Prostate gland (tissue), 2 donors: Measurements from ENCODE around the gene CALHM1. TPM values are rescaled to one million over a fixed set of nuclear protein-coding genes. Genes with fewer than 3 reads are reported as not detected.
"Not testable (repeated sequence)": the region's sequence is repeated elsewhere in the genome, so short reads cannot be mapped to it uniquely, and the experiment has no call there.

ENCODE experiments used
- DNase-seq: peaks from one replicate; pipeline ENCODE4 v3.0.0-alpha.2; 2019; ENCODE audit warnings: low spot score
- H3K27ac ChIP-seq, 2 donors: fragments of 200-600 bp; sonication (generic); 2 replicates each; pipeline ENCODE4 v1.5.1; 2017 to 2019
- H3K27me3 ChIP-seq: fragments of 200-600 bp; sonication (generic); replicated peaks from 2 replicates; pipeline ENCODE4 v1.5.1; 2019; ENCODE audit not compliant: insufficient read depth
- H3K36me3 ChIP-seq, 2 donors: fragments of 200-600 bp; sonication (generic); 1 replicate in 1 of 2; 2 replicates in 1 of 2; pipeline versions ENCODE4 v1.5.1 to v1.8.1; 2017 to 2019
- H3K4me1 ChIP-seq: fragments of 200-600 bp; sonication (generic); replicated peaks from 2 replicates; pipeline ENCODE4 v1.5.1; 2019
- H3K4me3 ChIP-seq, 2 donors: fragments of 200-600 bp; sonication (generic); 2 replicates each; pipeline ENCODE4 v1.5.1; 2017 to 2019
- H3K9me3 ChIP-seq: fragments of 200-600 bp; sonication (generic); 2 replicates; pipeline ENCODE4 v1.5.1; 2017
- POLR2A ChIP-seq: fragments of 450-650 bp; IDR thresholded peaks from one replicate; pipeline ENCODE4 v1.6.1; 2016; ENCODE audit warnings: antibody characterized with exemption, mild to moderate bottlenecking
- POLR2AphosphoS5 ChIP-seq: sonication (generic); formaldehyde crosslinking; IDR thresholded peaks from one replicate; pipeline ENCODE4 v1.6.1; 2017; ENCODE audit warnings: antibody characterized with exemption
- WGBS: methylation state at CpG from one replicate; pipeline ENCODE4 v1.1.5; 2018; 5-methylcytosine and 5-hydroxymethylcytosine counted together
- intact Hi-C: fragments of 100-400 bp; cut with DNase I; formaldehyde crosslinking; loops from one replicate; pipeline ENCODE4 v1.14.2; 2022
- total RNA-seq, 2 donors: library from RNA; depleted of rRNA; stranded (reverse); fragments of >200 nt; gene quantifications; one replicate each; pipeline ENCODE4 v1.1.0, GENCODE V29; 2016
- TF ChIP-seq, protein P1 (sequence below), 4 experiments: fragments of 200-600 bp in 2 of 4; fragments of 450-650 bp in 2 of 4; sonication (generic) in 2 of 4; IDR thresholded peaks; 1 replicate in 3 of 4; 2 replicates in 1 of 4; pipeline ENCODE4 v1.5.1; 2016 to 2019; ENCODE audit warnings: antibody characterized with exemption in 4 of 4, mild to moderate bottlenecking in 2 of 4, moderate library complexity in 2 of 4

Gene CALHM1
- total RNA-seq, 2 donors from 2014 or later, result not detected

DNA sequence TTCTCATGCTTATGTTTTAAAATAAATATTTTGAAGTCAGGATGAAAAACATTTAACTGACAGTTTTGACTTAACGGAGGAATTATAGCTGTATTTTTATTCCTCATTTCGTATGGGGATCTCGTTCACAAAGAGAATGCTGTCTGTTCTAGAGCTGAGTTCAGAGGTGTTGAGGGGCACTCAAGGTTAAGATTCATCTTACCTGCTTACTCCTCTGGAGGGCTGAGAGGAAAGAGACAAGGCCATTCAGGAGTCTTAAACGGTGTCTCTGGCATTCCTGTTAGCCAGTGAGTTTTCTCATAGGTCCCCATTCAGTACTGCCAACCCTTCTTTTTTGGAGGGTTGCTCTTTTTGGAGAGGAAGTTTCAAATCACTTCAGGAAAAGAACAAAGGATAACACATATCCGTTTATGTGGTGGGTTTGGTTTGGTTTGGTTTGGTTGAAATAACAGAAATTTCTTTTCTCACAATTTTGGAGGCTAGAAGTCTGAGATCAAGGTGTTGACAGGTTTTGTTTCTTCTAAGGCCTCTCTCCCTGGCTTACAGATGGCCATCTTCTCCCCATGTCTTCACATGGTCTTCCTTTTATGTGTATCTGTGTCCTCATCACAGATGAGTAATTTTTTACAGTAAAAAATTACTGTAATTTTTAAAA, 29.6 kb downstream of the CALHM1 start:
- Histone ChIP-seq H3K4me1 (no peaks in the 10 kb centered on the region), H3K36me3 (peaks cover 3 to 8% of the 10 kb centered on the region in 2 donors), H3K27me3 (no peaks in the 10 kb centered on the region), H3K4me3 (no peak overlapping the region), H3K9me3 (no peaks in the 10 kb centered on the region), H3K27ac (no peak overlapping the region)
- no peak for DNase-seq
- WGBS, result 74% methylated on average over 5 of the region's 5 CpGs
- intact Hi-C loops, result no loop called here
- TF ChIP-seq POLR2AphosphoS5 (no peak), POLR2A (no peak)
- TF ChIP-seq, protein P1, sequence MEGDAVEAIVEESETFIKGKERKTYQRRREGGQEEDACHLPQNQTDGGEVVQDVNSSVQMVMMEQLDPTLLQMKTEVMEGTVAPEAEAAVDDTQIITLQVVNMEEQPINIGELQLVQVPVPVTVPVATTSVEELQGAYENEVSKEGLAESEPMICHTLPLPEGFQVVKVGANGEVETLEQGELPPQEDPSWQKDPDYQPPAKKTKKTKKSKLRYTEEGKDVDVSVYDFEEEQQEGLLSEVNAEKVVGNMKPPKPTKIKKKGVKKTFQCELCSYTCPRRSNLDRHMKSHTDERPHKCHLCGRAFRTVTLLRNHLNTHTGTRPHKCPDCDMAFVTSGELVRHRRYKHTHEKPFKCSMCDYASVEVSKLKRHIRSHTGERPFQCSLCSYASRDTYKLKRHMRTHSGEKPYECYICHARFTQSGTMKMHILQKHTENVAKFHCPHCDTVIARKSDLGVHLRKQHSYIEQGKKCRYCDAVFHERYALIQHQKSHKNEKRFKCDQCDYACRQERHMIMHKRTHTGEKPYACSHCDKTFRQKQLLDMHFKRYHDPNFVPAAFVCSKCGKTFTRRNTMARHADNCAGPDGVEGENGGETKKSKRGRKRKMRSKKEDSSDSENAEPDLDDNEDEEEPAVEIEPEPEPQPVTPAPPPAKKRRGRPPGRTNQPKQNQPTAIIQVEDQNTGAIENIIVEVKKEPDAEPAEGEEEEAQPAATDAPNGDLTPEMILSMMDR (IDR thresholded peaks at IDR 0.05), result no peak

DNA sequence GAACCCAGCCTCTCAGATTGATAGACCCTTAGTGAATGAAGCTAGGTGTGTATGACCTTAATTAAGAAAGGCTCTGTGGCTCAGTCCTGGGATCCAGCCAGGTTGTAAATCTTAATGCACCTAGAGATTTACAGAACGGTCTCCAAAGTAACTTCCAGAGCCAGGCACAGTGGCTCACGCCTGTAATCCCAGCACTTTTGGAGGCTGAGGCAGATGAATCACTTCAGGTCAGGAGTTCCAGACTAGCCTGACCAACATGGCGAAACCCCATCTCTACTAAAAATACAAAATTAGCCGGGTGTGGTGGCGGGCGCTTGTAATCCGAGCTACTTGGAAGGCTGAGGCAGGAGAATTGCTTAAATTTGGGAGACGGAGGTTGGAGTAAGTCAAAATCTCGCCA, 30.8 kb downstream of the CALHM1 start:
- no peak for DNase-seq
- H3K27ac ChIP-seq, result no peak overlapping the region
- peaks cover 3 to 19% of the 10 kb centered on the region in 2 donors for H3K36me3 ChIP-seq
- intact Hi-C loops, result no loop called here
- no peak overlapping the region for H3K4me3 ChIP-seq
- no peaks in the 10 kb centered on the region for H3K4me1 ChIP-seq
- TF ChIP-seq POLR2A (no peak), POLR2AphosphoS5 (no peak)
- TF ChIP-seq, protein P1 (IDR thresholded peaks at IDR 0.05), result no peak
- no peaks in the 10 kb centered on the region for H3K27me3 ChIP-seq
- 75% methylated on average over 9 of the region's 9 CpGs for WGBS
- no peaks in the 10 kb centered on the region for H3K9me3 ChIP-seq

DNA sequence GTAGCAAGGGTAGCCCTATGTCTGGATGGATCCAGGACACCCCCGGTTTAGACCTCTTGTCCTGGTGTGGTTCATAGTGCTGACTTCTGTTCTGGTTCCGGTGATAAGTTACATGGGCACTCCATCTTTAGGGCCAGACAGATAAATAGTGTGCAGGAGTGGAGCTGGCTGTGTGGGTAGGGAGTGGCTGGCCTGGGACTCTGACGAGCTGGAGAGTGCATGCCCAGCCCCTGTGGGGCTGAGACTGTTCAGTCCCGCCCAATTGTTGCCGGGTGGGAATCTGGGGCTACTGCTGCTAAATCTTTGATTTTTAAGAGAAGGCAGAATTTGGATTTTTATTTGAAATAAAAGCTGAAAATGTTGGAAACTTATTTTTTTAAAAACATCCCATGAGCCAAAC, 35.0 kb downstream of the CALHM1 start:
- H3K4me3 ChIP-seq, result no peak overlapping the region
- no peaks in the 10 kb centered on the region for H3K27me3 ChIP-seq
- no peak for DNase-seq
- no peaks in the 10 kb centered on the region for H3K4me1 ChIP-seq
- intact Hi-C loops, result no loop called here
- WGBS, result 86% methylated on average over 5 of the region's 5 CpGs
- peaks cover 8 to 31% of the 10 kb centered on the region in 2 donors for H3K36me3 ChIP-seq
- no peak overlapping the region for H3K27ac ChIP-seq
- H3K9me3 ChIP-seq, result no peaks in the 10 kb centered on the region
- TF ChIP-seq POLR2A, result no peak

DNA sequence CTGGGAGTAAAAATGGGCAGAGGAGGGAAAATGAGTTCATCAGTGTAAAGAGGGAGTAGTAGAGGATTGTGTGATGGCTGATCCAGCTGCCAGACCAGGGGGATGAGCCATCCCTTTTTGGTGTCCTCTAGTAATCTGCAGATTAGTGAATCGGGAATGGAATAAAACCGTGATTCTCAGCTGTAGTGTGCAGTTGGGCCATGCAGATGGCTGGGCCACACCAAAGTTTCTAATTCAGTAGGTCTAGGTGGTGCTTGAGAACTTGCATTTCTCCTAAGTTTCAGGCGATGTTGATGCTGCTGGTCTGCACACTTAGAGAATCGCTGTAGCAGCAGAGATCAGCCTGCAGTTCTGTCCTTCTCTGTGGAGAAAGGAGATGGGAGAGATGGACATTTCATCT, 39.6 kb downstream of the CALHM1 start:
- whole genome bisulfite sequencing, result 91% methylated on average over 4 of the region's 4 CpGs
- peaks cover 15 to 40% of the 10 kb centered on the region in 2 donors for H3K36me3 ChIP-seq

DNA sequence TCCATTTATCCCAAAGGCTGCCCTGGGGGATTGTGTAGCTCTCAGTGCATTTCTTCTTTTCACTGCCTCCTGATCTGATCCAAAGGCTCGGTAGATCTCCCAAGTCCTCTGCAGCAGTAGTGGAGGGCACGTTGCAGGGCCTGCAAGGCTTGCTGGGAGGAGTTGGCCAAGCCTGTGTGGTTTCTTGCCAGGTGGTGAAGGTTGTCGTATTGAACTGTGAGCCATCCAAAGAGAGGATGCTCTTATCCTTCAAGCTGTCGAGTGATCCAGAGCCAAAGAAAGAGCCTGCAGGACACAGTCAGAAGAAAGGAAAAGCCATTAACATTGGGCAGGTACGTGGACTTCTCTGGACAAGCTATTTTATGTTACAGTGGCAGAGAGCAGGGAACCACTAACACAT, 41.1 kb downstream of the CALHM1 start:
- TF ChIP-seq POLR2AphosphoS5 (no peak), POLR2A (no peak)
- TF ChIP-seq, protein P1 (IDR thresholded peaks at IDR 0.05), result no peak
- Histone ChIP-seq H3K36me3 (peaks cover 29 to 32% of the 10 kb centered on the region in 2 donors), H3K4me1 (no peaks in the 10 kb centered on the region), H3K27me3 (no peaks in the 10 kb centered on the region), H3K4me3 (no peak overlapping the region), H3K27ac (no peak overlapping the region), H3K9me3 (no peaks in the 10 kb centered on the region)
- no peak for DNase-seq
- intact Hi-C loops, result loop anchor here (1.0 to 5.0 kb wide), 2 partner anchors 65 to 175 kb away; no protein-coding TSS in a partner anchor
- 84% methylated on average over 5 of the region's 5 CpGs for WGBS

More for the DNA sequence above, 39.6 kb downstream of the CALHM1 start:
- Histone ChIP-seq H3K9me3 (no peaks in the 10 kb centered on the region), H3K27ac (no peak overlapping the region), H3K4me3 (no peak overlapping the region), H3K4me1 (no peaks in the 10 kb centered on the region), H3K27me3 (no peaks in the 10 kb centered on the region)
- TF ChIP-seq, protein P1 (IDR thresholded peaks at IDR 0.05), result no peak
- TF ChIP-seq POLR2A (no peak), POLR2AphosphoS5 (no peak)
- intact Hi-C loops, result loop anchor here (5.0 kb wide), 1 partner anchor 173 kb away; no protein-coding TSS in a partner anchor
- no peak for DNase-seq

DNA sequence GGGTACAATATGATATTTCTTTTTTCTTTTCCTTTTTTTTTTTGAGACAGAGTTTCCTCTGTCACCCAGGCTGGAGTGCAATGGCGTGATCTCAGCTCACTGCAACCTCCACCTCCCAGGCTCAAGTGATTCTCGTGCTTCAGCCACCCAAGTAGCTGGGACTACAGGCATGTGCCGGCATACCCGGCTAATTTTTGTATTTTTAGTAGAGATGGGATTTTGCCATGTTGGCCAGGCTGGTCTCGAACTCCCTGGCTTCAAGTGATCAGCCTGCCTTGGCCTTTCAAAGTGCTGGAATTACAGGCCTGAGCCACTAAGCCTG, 41.6 kb downstream of the CALHM1 start:
- H3K9me3 ChIP-seq, H3K27me3 ChIP-seq, H3K27ac ChIP-seq, H3K4me3 ChIP-seq, H3K4me1 ChIP-seq, DNase-seq: not testable (repeated sequence)
- WGBS, result 82% methylated on average over 5 of the region's 5 CpGs
- H3K36me3 ChIP-seq, result peaks cover 30 to 32% of the 10 kb centered on the region in 2 donors
- intact Hi-C loops, result loop anchor here (1.0 to 5.0 kb wide), 2 partner anchors 65 to 175 kb away; no protein-coding TSS in a partner anchor
